ENCODE measurements around the gene GCNA.

DNA sequence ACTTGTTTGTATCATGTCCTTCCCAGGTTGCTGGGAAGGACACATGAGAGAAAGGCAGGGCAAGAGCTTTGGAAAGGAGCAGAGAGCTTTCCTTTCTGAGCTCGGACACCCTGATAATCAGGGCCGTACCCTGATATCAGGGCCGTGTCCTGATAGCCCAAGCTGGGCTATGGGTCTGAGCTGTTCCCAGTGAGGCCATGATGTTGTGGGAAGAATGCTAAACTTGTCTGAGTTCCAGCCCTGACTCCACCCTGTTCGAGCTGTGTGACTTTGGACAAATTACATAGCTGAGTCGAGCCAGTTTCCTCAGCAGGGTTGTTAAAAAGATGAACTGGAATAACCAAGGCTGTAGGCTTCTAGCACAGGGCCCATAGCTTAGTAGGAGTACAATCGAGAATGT, 43.4 kb downstream of the GCNA start:
- TF ChIP-seq CTCF (IDR thresholded peaks at IDR 0.05) (no peak), POLR2A (IDR thresholded peaks at IDR 0.05) (no peak)
